ENCODE results near the gene OSBP.

Gene OSBP

DNA sequence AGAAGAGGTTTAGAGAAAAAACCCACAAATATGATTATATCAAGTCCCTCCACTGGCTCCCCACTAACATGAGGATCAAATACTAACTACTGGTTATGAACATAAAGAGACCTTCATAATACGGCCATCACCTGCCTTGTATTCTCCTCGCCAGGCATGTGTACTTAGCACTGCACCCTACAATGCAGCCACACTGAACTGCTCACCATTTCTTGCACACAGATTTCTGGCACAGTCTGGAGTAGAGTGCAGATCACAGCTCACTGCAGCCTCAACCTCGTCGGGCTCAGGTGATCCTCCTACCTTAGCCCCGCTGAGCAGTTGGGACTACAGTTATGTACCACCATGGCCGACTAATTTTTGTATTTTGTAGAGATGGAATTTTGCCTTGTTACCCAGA is 13.1 kb downstream of the OSBP start:
- no peak for DNase-seq (ENCODE audit: low read depth in 2 of 2)

DNA sequence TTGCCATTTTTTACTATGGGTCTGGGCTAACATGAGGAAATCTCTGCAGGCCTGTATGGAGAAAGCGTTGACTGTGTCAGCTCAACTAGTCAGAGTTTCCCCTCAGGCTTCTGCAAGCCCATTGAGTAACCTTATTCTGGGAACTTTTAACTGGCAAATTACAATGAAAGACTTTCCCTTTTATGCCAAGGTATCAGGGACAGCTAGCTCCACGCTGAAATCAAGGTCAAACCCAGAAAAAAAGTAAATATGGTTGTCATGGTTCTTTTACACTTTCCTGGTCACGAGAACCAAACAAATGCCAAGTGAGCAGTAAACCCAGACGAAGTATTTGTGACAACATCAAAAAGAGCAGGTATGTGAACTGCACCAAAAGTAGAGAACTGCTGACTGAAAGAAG is 13.8 kb downstream of the OSBP start:
- DNase-seq (ENCODE audit: low read depth in 2 of 2): no peak

DNA sequence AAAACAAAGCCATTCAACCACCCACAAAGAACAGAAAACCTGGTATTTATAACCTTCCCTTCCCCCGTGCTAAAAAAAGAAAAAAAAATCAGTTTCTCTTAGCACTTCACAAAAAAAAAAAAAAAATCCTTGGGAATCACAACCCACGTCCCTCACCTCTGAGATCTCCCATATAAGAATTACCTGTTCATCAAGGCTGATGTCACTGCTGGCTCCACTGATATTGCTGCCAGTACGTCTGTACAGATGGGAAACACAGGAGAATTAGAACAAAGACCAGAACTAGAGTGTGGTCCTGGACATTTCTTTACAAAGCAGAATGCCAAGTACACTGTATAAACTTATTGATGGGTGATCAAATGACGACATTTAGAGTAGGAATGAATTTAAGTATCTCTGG is 14.9 kb downstream of the OSBP start:
- no peak for DNase-seq (ENCODE audit: low read depth in 2 of 2)

DNA sequence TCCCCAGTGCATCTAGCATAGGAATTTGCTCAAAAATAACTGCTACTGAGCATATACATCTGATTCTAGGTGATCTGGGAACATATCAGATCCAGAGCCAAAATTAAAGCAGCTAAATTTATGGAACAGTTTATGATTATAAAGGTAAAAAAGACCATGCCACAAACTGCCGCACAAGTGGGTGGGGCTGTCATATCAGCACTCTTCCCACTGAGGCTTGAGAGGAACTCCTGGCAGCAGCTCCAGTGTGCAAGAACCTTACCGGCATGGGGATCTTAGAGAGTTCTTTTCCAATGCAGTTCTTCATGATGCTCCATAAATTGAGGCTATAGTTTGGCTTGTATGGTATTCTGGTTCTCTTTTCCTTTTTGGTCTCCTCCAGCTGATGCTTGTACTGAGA is 15.3 kb downstream of the OSBP start:
- DNase-seq (ENCODE audit: low read depth in 2 of 2): no peak

DNA sequence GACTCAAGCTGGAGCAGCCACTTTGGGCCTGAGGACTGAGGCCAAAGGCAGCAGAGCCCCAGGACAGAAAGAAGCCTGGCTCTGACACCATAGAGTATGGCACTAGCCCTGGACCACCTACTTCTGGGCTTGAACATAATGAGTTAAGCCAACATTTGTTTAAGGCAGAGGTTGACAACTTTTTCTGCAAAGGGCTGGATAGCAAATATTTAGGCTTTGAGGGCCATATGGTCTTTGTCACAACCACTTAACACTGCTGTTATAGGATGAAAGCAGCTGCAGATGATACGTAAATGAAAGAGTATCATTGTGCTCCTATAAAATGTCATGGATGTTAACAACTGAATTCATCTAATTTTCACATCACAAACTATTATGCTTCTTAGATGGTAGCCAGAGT is 16.6 kb downstream of the OSBP start:
- no peak for DNase-seq (ENCODE audit: low read depth in 2 of 2)

DNA sequence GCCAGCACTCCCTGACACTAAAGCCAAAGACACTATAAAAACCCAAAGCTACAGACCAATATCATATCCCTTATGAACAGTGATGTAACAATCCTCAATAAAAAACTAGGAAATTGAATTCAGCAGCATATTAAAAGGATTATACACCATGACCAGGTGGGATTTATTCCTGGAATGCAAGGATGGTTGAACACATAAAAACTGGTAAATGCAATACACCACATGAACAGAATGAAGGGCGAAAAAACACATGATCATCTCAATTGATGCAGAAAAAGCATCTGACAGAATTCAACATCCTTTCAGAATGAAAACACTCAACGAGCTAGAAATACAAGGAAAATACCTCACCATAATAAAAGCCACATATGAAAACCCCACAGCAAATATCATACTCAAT is 31.3 kb downstream of the OSBP start:
- DNase-seq (ENCODE audit: low read depth in 2 of 2): no peak

DNA sequence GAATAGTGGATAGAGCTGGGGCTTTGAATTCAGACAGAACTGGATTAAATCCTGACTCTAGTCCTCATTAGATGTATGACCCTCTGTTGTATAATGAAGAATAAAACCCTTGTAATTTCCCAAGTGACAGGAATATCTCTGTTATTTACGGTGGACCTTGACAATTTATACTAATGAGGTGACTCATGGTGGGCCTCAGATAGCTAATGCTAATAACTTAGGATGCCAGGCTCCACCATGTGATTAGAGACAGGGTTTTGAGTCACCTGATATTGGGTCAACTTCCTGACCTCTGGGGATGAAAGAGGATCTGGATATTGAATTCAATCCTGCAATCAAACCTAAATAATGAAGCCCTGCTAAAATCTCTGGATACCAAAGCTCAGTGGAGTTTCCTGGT is 33.6 kb downstream of the OSBP start:
- DNase-seq (ENCODE audit: low read depth in 2 of 2): no peak

DNA sequence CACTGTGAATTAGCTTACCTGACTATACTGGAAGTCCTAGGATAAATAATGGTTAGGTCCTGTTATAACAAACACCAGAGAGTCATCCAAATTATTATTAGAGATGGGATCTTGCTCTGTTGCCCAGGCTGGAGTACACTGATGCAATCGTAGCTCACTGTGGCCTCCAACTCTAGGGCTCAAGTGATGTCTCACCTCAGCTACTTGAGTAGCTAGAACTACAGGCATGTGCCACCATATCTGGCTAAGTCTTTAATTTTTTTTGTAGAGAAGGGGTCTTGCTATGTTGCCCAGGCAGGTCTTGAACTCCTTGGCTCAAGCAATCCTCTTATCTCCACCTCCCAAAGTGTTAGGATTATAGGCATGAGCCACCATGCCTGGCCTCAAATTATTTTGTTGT is 37.2 kb downstream of the OSBP start:
- DNase-seq (ENCODE audit: low read depth in 2 of 2): no peak

DNA sequence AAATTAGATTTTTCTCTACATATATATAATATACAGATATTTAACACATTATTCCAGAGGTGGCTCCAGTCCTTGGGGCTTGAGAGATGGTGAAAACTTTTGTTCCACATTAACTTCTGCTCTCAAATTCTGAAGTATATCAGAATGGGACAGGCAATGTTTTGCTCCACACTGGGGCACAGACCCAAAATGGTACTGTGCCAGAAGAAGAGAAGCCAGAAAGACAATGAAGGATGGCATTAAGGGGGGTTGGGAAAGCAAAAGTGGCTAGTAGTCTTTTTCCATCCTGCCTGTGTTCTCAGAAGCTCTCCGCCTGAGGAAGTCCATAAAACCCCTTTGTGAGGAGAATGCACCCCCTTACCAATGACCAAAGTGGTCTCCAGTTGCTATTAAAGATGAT is 40.1 kb downstream of the OSBP start:
- DNase-seq (ENCODE audit: low read depth in 2 of 2): no peak

DNA sequence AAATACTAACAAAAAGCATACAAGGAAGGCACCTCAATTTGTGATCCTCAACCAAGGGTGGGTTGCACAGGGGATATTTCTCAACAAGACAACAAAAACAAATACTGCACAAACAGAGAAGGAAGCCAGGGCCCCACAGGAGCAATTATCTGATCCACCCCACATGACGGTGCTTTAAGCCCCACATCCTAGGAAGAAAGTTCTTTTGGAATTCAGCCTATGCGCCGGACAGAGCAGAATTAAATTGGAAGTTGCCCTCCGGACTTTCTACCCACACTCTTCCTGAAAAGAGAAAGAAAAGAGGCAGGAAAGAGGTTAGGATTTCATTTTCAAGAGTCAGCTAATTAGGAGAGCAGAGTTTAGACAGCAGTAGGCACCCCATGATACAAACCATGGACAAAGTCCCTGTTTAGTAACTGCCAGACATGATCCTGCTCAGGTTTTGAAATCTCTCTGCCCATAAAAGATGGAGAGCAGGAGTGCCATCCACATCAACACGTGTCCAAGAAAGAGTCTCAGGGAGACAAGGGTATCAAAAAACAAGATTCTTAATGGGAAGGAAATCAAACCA is 40.6 kb downstream of the OSBP start:
- no peak for DNase-seq (ENCODE audit: low read depth in 2 of 2)

DNA sequence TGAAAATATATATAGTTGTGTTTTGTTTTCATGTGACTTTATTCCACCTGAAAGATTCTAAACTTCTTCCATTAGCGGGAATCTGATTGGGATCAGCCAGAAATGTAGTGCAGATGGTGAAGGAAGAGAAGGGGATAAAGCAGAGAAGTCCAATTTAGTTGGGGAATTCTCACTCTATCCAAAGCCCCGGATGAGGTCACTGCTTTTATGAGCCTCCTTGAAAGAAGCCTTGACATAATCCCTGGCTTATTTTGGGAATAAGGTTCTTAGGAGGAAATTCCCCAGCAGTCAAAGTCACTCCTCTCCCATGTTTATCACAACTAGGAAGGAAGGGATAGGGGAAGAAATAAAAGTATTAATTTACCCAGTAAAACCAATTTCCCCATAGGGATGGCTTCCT is 41.1 kb downstream of the OSBP start:
- DNase-seq (ENCODE audit: low read depth in 2 of 2): no peak

DNA sequence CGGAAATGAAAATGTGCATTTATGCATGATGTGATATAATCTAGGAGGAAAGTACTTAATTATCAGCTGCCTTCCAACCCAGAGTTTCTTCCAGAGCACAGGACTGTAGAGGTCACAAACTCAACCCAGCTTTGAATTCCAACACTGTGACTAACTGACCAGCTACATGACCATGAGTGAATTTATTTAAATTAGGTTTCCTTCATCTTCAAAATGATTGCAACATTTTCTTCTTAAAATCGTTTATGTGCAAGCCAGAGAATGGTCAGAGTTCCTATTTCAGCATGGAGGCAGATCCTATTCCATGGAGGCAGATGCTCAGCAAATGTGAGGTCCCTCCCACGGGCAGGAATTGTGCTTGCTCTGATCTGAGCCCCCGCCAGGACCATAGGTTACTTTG is 42.4 kb downstream of the OSBP start:
- DNase-seq (ENCODE audit: low read depth in 2 of 2): no peak

DNA sequence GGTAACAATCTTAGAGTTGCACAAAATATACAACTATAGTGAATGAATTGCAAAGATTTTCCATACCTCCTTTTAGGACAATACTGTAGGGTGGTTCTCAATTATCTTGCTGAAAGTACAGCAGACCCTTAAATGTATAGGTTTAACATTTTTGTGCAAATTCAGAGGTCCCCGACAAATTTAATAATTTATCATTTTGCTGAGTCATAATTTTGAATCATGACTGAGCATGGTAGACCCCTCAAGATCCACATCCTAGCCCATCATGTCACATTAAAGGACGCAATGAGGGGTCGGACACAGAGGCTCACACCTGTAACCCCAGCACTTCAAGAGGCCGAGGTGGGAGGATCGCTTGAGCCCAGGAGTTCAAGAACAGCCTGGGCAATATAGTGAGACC is 43.5 kb downstream of the OSBP start:
- no peak for DNase-seq (ENCODE audit: low read depth in 2 of 2)

DNA sequence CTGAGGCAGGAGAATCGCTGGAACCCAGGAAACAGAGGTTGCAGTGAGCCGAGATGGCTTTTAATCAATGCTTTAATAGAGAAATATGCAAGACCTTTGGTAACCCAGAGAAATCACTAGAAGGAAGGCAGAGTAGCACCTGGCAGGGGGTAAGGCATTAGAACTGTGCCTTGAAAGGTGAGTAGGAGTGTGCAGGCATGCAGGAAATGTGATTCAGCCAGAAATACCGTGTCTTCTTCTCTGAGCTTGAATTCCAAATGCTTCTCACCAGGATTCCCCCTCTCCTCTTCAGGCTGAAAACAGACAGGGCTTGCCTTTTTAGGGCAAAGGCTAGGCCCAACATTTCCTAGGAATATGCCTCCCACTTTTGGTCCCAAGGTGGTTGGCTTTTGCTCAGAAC is 53.3 kb downstream of the OSBP start:
- DNase-seq (ENCODE audit: low read depth in 2 of 2): no peak

DNA sequence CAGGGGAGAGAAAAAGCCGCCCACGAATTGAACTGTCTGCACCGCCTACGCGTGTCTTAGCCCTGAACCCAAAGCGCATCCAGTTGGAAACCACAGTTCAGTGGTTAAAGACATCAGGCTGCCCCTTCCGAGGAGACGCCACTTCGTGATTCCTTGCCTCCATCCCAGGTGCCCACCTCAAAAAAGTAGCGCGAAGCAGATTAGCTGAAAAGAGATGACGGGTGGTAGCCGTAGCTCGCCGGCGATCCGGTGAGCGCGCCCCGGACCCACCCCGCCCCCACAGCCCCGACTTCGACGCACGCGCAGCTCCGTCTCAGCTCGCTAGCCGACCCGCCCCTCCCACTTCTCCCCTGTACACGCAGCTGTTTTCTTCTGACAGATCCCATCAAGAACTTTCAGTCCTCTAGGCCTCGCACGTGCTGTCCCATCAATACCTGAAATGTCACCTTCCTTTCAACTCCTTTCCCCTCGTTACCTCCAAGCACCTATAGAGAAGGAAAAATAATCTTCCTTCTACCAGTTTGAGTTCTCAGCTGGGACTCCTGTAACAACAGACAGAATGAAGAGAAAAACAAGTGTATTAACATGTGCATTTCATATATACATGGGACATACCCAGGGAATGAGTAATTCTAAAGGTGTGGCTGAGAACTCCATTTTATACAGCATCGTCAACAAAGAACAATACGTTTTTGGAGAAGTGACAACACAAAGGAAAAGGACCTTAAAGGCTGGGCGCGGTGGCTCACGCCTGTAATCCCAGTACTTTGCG is 54.7 kb downstream of the OSBP start:
- peak; percentile 62 to 70 for DNase-seq (ENCODE audit: low read depth in 2 of 2)

DNA sequence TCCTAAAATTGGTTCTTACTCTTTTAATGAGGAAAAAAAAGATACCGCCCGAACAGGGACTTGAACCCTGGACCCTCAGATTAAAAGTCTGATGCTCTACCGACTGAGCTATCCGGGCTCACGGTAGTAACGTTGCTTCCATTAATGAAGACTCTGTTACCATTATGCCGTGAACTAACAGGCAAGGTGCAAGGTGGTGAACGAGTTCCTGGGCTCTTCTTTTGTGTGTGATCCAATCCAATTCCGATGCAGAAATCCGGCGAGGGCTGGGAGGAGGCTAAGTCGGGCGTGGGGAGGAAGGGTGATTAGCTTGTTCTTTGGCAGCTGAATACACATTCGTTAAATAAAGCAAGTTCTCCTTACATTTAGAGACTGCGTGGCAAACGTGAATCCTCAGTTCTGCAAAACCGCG is 55.3 kb downstream of the OSBP start:
- DNase-seq (ENCODE audit: low read depth in 2 of 2): peak; percentile 54 to 61

DNA sequence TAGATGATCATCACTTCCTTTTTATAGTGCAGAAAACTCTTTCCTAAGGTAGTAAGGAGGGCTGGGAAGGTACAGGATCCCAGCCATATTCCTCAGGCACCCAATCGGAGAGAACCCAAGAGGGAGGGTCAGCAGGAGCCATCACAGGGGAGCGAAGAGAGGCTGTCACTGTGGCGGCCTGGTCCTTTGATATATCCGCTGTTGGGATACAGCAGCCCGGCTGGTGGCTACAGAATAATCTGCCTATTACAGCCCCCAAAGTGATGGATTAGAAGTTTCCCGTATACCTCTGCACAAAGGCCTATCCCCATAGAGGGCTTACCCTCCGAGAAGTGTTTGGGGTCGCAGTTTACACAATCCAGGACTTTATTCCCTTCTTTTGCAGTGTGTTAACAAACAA is 55.7 kb downstream of the OSBP start:
- no peak for DNase-seq (ENCODE audit: low read depth in 2 of 2)

DNA sequence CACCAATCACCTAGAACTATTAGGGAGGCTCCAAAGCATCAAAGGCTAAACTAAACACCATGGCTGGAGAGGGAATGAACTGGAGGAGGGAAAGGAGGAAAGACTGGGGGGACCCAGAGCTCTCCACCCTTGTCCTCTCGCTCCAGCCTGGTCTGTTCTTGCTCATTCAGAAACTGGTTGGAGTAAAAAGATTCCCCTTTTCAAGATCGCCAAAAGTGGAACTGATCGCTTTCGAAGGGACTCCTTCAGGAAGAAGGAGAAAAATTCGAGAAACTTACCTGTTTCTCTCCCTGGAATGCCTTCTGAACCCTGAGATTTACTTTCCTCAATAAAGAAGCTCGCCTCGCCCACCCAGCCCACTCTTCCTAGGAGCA is 57.3 kb downstream of the OSBP start:
- DNase-seq (ENCODE audit: low read depth in 2 of 2): no peak

DNA sequence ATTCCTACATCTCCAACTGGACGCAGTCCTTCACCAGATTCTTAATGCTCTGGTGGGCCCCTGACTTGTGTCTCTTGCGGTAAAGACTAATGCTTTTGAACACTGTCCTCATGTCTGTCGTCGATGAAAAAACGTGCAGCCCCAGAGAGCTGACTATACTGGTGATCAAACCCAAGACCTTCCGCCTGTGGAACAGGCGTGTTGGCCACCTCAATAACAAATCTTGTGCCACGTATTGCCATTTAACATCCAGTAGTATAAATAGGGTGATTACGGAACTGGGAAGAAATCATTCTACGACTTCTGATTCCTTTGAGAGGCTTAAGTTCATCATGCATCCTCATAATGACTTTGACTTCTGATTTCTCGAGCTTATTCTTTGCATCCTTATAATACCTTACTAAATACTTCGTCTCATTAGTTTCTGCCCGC is 58.6 kb downstream of the OSBP start:
- no peak for DNase-seq (ENCODE audit: low read depth in 2 of 2)

DNA sequence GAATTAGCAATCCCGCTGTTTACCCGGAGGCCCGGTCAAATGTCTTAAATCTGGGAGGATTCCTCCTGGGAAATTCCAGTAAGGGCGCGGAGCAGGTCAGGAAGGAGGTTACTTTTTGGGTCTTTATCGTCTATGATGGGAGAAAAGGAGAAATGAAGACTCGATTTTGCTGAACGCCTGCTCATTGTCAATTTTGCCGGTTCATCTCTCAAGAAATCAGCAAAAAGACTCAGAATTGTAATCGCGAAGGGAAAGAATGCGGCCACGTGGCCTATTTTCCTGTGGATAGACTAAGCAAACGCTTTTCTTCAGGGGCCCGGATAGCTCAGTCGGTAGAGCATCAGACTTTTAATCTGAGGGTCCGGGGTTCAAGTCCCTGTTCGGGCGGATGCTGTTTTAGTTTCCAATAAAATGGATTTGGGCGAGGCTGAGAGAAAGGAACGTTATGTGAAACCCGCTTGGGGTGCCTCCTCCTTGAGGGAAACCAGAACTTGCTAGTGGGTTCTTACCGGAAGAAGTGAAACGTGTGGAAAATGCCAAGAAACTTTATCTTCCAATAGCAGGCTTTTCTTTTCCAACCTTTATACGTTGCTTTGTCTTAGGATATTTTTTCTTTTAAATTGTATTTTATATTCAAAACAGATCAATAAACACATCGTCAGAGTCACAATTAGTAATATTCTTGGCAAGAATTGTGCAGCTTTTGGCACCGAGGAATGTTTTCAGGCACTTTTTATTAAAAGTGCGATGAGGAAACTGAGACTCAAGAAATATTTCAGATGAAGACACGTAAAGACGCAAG is 59.3 kb downstream of the OSBP start:
- peak in 1 of 2 donors; percentile 66 for DNase-seq (ENCODE audit: low read depth in 2 of 2)

DNA sequence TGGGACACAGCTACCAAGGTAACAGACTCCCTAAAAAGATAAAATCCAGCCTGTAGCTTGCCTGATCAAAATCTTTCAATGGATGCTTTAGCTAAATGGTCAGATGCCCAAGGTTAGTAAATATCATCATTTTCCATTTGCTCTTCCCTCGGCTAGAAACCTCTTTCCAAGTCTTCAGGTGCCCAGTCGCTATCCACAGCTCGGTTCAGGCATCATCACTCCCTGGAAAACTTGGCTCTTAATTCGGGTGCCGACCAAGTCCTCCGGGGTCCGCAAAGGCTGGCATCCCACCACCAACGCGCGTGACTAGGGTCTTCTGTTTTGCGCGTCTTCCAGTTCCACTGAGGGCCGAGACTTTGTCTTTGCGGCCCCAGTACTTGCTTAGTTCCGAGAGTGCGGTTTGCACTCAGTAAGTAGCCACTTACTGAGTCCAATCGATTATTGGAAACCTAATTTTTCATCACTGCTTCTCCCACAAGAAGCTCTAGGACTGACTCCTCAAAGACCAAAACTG is 59.9 kb downstream of the OSBP start:
- no peak for DNase-seq (ENCODE audit: low read depth in 2 of 2)

DNA sequence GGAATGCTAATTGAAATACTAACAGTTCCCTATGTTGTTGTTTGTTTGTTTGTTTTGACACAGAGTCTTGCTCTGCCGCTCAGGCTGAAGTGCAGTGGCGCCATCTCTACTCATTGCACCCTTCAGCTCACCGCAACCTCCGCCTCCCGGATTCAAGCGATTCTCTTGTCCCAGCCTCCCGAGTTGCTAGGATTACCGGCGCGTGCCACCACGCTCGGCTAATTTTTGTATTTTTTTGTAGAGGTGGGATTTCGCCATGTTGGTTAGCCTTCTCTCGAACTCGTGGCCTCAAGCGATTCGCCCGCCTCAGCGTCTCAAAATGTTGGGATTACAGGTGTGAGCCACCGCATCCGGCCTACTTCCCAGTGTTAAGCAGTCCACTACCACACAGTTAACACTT is 62.3 kb downstream of the OSBP start:
- DNase-seq (ENCODE audit: low read depth in 2 of 2): no peak

DNA sequence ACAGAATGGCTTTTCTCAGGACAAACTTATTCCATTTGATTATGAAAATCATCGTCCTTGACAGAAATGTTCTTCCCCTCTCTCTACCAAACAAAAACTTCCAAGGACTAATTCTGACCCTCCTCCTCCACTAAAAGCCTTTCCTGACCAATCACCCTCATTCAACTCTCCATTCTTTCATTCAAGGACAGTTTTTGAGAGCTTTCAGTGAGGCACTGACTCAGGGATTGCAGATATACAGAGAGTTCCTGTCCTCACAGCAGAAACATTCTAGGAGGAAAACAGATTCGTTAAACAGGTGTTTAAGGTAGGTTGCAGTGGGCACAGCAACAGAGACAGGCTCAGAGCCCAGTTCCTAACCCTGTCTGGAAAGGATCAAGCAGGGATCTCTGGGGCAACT is 62.7 kb downstream of the OSBP start:
- no peak for DNase-seq (ENCODE audit: low read depth in 2 of 2)

All from stimulated activated CD4-positive, alpha-beta T cell treated with anti-CD3 and anti-CD28 coated beads, Interleukin-1b, Interleukin-23, amount 100 ng/mL, for 1 hour (primary cell).